ENCODE results near the gene GGACT.

DNA sequence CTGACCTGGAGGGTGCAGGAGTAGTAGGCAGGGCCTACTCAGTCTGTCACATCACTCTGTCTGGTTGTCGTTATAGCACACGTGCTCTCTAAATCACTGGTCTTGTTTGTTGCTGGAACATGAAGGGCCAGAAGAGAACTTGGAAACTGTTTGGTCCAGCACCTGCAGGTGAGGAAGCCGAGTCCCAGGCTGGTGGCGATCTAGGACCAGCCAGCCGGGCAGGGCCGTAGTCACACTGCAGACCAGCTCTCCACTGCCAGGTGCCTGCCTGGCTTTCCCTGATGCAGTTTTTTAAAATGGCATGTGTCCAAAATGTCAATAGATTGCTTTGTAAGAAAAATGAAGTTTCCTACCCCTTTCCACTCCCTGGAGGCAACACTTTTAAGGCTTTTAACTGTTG, 53.7 kb downstream of the GGACT start:
- TF ChIP-seq, protein P1, sequence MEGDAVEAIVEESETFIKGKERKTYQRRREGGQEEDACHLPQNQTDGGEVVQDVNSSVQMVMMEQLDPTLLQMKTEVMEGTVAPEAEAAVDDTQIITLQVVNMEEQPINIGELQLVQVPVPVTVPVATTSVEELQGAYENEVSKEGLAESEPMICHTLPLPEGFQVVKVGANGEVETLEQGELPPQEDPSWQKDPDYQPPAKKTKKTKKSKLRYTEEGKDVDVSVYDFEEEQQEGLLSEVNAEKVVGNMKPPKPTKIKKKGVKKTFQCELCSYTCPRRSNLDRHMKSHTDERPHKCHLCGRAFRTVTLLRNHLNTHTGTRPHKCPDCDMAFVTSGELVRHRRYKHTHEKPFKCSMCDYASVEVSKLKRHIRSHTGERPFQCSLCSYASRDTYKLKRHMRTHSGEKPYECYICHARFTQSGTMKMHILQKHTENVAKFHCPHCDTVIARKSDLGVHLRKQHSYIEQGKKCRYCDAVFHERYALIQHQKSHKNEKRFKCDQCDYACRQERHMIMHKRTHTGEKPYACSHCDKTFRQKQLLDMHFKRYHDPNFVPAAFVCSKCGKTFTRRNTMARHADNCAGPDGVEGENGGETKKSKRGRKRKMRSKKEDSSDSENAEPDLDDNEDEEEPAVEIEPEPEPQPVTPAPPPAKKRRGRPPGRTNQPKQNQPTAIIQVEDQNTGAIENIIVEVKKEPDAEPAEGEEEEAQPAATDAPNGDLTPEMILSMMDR (IDR thresholded peaks at IDR 0.05; ENCODE audit: low read depth, low read length), result no peak
- TF ChIP-seq EZH2phosphoT487 (IDR thresholded peaks at IDR 0.05; ENCODE audit: low read depth), result no peak

Measured in OCI-LY3 (cell line).